GM12878 (cell line): ENCODE measurements around the gene ROCK1.
"Not testable (repeated sequence)": the region's sequence is repeated elsewhere in the genome, so short reads cannot be mapped to it uniquely, and the experiment has no call there.

Source experiments
- CBX5 ChIP-seq: sonication (generic); IDR thresholded peaks from 2 replicates; pipeline ENCODE4 v1.6.1; 2016; ENCODE audit warnings: low read depth, moderate library complexity, mild to moderate bottlenecking, inconsistent platforms
- CTCF ChIP-seq, 3 experiments: IDR thresholded peaks in 2 of 3; conservative IDR thresholded peaks in 1 of 3; 2 replicates each; pipeline ENCODE4 v1.5.1; 2011; ENCODE audit warnings: low read depth in 3 of 3, low read length in 3 of 3, mild to moderate bottlenecking in 3 of 3, control low read depth in 2 of 3, moderate library complexity in 2 of 3, inconsistent platforms in 1 of 3, mixed read lengths in 1 of 3; ENCODE audit not compliant: control insufficient read depth in 2 of 3, insufficient read depth in 1 of 3; ENCODE audit errors: extremely low read depth in 1 of 3
- EGR1 ChIP-seq, 2 experiments: IDR thresholded peaks; 1 replicate in 1 of 2; 2 replicates in 1 of 2; pipeline ENCODE4 v1.6.1; 2011 to 2012; ENCODE audit warnings: low read depth in 2 of 2, low read length in 2 of 2, borderline replicate concordance in 1 of 2, mild to moderate bottlenecking in 1 of 2, moderate library complexity in 1 of 2
- HCFC1 ChIP-seq: fragments of 150-350 bp; IDR thresholded peaks from 2 replicates; pipeline ENCODE4 v1.6.1; 2014; ENCODE audit warnings: low read length
- NFIC ChIP-seq: IDR thresholded peaks from 2 replicates; pipeline ENCODE4 v1.6.1; 2012; ENCODE audit warnings: low read depth, mild to moderate bottlenecking, inconsistent platforms, low read length, moderate library complexity
- SIN3A ChIP-seq: IDR thresholded peaks from 2 replicates; pipeline ENCODE4 v1.6.1; 2012; ENCODE audit warnings: low read depth, low read length, improper control_type of control experiment

GRCh38 chr18:21137719-21138488, 26.3 kb upstream of the ROCK1 start:
- not testable (repeated sequence) for TF ChIP-seq SIN3A; CTCF (IDR thresholded peaks at IDR 0.05 in 2 of 3, conservative IDR thresholded peaks at IDR 0.05 in 1 of 3; ENCODE audit: control insufficient read depth in 2 of 3, extremely low read depth in 1 of 3, insufficient read depth in 1 of 3, low read depth in 3 of 3, low read length in 3 of 3); EGR1 (IDR thresholded peaks at IDR 0.05; ENCODE audit: borderline replicate concordance in 1 of 2, low read depth in 2 of 2, low read length in 2 of 2); NFIC; CBX5; HCFC1
